PC-3 (cell line): Measurements from ENCODE around the gene TMEM140. TPM values are rescaled to one million over a fixed set of nuclear protein-coding genes. Genes with fewer than 3 reads are reported as not detected.
"Not testable (repeated sequence)": the region's sequence is repeated elsewhere in the genome, so short reads cannot be mapped to it uniquely, and the experiment has no call there.

ENCODE experiments used
- ATAC-seq: fragments of 200-7000 bp; cut with Tn5 transposase; 2 replicates; pipeline ENCODE4 v1.9.1; 2020; ENCODE audit warnings: mild to moderate bottlenecking, moderate library complexity
- BruUV-seq: library from RNA; stranded (reverse); fragments of 400-500 nt; replicated peaks from 2 replicates; lab custom pipeline; 2021; lab: Mats Ljungman, UMichigan
- CTCF ChIA-PET: fragments of 300-600 bp; sonication (Branson Sonifier 250); formaldehyde crosslinking; loops from one replicate; lab custom pipeline; 2022; ENCODE audit warnings: antibody characterized with exemption; lab: Charles Lee
- POLR2A ChIA-PET: fragments of 300-600 bp; sonication (Branson Sonifier 250); formaldehyde crosslinking; loops from one replicate; lab custom pipeline; 2022; ENCODE audit warnings: antibody characterized with exemption; ENCODE audit not compliant: unreplicated experiment; lab: Charles Lee
- DNase-seq: peaks from one replicate; pipeline ENCODE4 v3.0.0-alpha.2; 2015
- H2AFZ ChIP-seq: fragments of 300-600 bp; sonication (generic); 2 replicates; pipeline ENCODE4 v1.6.0; 2016; ENCODE audit warnings: antibody characterized with exemption, low read length
- H3F3A ChIP-seq: fragments of 300-600 bp; sonication (generic); one replicate; pipeline ENCODE4 v1.6.0; 2017; ENCODE audit warnings: antibody characterized with exemption, low read length, control low read depth, mild to moderate bottlenecking; ENCODE audit not compliant: unreplicated experiment
- H3K27ac ChIP-seq: fragments of 300-600 bp; sonication (generic); 2 replicates; pipeline ENCODE4 v1.5.1; 2016; ENCODE audit warnings: mild to moderate bottlenecking, low read length
- H3K27me3 ChIP-seq: fragments of 300-600 bp; sonication (generic); 2 replicates; pipeline ENCODE4 v1.6.1; 2016; ENCODE audit warnings: low read length, mixed read lengths
- H3K36me3 ChIP-seq: fragments of 300-600 bp; sonication (generic); 2 replicates; pipeline ENCODE4 v1.6.1; 2016; ENCODE audit warnings: low read depth, mixed run types, low read length, mixed read lengths
- H3K4me1 ChIP-seq: fragments of 300-600 bp; sonication (generic); 2 replicates; pipeline ENCODE4 v1.5.1; 2016; ENCODE audit warnings: low read length; ENCODE audit not compliant: insufficient read depth
- H3K4me2 ChIP-seq: fragments of 300-600 bp; sonication (generic); 2 replicates; pipeline ENCODE4 v1.6.0; 2016; ENCODE audit warnings: low read length
- H3K4me3 ChIP-seq: fragments of 300-600 bp; sonication (generic); 2 replicates; pipeline ENCODE4 v1.5.1; 2016; ENCODE audit warnings: mild to moderate bottlenecking, low read length, mixed read lengths
- H3K79me2 ChIP-seq: fragments of 300-600 bp; sonication (generic); 2 replicates; pipeline ENCODE4 v1.6.1; 2017; ENCODE audit warnings: low read length, mixed read lengths
- H3K9ac ChIP-seq: fragments of 300-600 bp; sonication (generic); 2 replicates; pipeline ENCODE4 v1.6.0; 2016; ENCODE audit warnings: mild to moderate bottlenecking, low read length
- H3K9me2 ChIP-seq: fragments of 300-600 bp; sonication (generic); replicated peaks from 2 replicates; pipeline ENCODE4 v1.6.1; 2016; ENCODE audit warnings: mixed run types, low read length, mixed read lengths
- H3K9me3 ChIP-seq: fragments of 300-600 bp; sonication (generic); 2 replicates; pipeline ENCODE4 v1.6.1; 2016; ENCODE audit warnings: low read length, mixed read lengths
- H4K20me1 ChIP-seq: fragments of 300-600 bp; sonication (generic); 2 replicates; pipeline ENCODE4 v1.6.1; 2016; ENCODE audit warnings: low read length, mixed read lengths
- EZH2 ChIP-seq: fragments of 300-600 bp; sonication (generic); IDR thresholded peaks from one replicate; pipeline ENCODE4 v1.6.1; 2017; ENCODE audit warnings: antibody characterized with exemption, mild to moderate bottlenecking, low read length; ENCODE audit not compliant: unreplicated experiment
- EZH2phosphoT487 ChIP-seq: fragments of 300-600 bp; sonication (generic); IDR thresholded peaks from 2 replicates; pipeline ENCODE4 v1.6.1; 2018; ENCODE audit warnings: mild to moderate bottlenecking, antibody characterized with exemption, low read length, borderline replicate concordance
- intact Hi-C: fragments of 100-400 bp; cut with micrococcal nuclease; formaldehyde crosslinking; loops from 2 replicates; pipeline ENCODE4 v1.9.0; 2023
- total RNA-seq: library from RNA; depleted of rRNA; stranded (reverse); fragments of >200 nt; gene quantifications from 2 replicates; pipeline ENCODE4 v1.2.3, GENCODE V29; 2014
- TF ChIP-seq, protein P1 (sequence below): fragments of 300-600 bp; sonication (generic); conservative IDR thresholded peaks from 2 replicates; pipeline ENCODE4 v1.5.1; 2017; ENCODE audit warnings: antibody characterized with exemption, low read depth, mild to moderate bottlenecking, low read length

TMEM140 gene
- total RNA-seq, 1 experiment from 2014 or later = not detected

DNA sequence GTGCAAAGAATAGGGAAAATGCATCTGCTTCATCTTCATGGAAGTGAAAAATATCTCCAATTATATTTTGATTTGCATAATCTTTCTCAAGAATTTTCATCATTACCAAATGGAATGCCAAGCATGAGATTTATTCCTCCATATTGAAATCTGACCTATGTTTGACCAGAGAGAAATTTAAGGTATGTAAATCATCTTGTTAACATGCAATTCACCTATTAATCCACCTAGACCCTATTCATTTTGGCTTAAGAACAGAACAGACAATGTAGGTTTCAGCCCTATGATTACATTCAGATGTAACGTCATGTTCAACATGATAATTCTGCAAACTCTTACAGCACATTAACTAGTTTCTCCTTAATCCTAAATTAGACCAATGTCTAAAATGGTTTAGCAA, 30.8 kb upstream of the TMEM140 start:
- H3K9me2 ChIP-seq = no peaks in the 10 kb centered on the region
- intact Hi-C loops = no loop called here
- H3K9ac ChIP-seq = no peak overlapping the region
- no peak overlapping the region for H3K4me2 ChIP-seq
- H3K9me3 ChIP-seq = no peaks in the 10 kb centered on the region
- ChIA-PET CTCF (no interaction called here), POLR2A (no interaction called here)
- no peaks in the 10 kb centered on the region for H3F3A ChIP-seq
- ATAC-seq (no peak), DNase-seq (no peak)
- H3K36me3 ChIP-seq = no peaks in the 10 kb centered on the region
- no peak overlapping the region for H2AFZ ChIP-seq
- no peaks in the 10 kb centered on the region for H3K27me3 ChIP-seq
- TF ChIP-seq EZH2 (no peak), EZH2phosphoT487 (no peak)
- TF ChIP-seq, protein P1, sequence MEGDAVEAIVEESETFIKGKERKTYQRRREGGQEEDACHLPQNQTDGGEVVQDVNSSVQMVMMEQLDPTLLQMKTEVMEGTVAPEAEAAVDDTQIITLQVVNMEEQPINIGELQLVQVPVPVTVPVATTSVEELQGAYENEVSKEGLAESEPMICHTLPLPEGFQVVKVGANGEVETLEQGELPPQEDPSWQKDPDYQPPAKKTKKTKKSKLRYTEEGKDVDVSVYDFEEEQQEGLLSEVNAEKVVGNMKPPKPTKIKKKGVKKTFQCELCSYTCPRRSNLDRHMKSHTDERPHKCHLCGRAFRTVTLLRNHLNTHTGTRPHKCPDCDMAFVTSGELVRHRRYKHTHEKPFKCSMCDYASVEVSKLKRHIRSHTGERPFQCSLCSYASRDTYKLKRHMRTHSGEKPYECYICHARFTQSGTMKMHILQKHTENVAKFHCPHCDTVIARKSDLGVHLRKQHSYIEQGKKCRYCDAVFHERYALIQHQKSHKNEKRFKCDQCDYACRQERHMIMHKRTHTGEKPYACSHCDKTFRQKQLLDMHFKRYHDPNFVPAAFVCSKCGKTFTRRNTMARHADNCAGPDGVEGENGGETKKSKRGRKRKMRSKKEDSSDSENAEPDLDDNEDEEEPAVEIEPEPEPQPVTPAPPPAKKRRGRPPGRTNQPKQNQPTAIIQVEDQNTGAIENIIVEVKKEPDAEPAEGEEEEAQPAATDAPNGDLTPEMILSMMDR = no peak
- no TSS peak for BruUV-seq
- no peaks in the 10 kb centered on the region for H4K20me1 ChIP-seq
- no peaks in the 10 kb centered on the region for H3K79me2 ChIP-seq
- H3K4me1 ChIP-seq = no peaks in the 10 kb centered on the region
- no peak overlapping the region for H3K4me3 ChIP-seq
- no peak overlapping the region for H3K27ac ChIP-seq

DNA sequence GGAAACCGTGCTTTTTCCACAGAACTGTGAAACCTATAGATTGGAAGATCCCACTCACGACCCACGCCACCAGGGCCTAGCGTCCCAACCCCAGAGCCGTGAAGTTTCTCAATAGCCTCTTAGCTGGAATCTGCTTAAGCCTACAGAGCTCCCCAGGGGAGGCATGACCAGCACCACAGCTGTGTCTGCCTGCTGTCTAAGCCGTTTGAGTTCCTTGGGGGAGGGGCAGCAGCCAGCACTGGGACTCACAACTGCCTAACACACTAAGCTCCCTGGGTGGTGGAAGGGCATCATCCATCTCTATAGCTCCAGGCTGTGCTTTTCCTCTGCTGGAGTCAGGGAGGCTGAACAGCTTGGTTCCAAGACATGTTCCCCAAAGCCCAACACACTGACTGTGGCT, 26.0 kb upstream of the TMEM140 start:
- Histone ChIP-seq H3K4me2 (no peak overlapping the region), H2AFZ (no peak overlapping the region), H3K27ac (no peak overlapping the region), H3K9me2 (no peaks in the 10 kb centered on the region), H3K4me3 (no peak overlapping the region), H3K36me3 (no peaks in the 10 kb centered on the region), H4K20me1 (no peaks in the 10 kb centered on the region), H3K9me3 (no peaks in the 10 kb centered on the region), H3K9ac (no peak overlapping the region), H3K4me1 (no peaks in the 10 kb centered on the region), H3K79me2 (no peaks in the 10 kb centered on the region), H3F3A (no peaks in the 10 kb centered on the region), H3K27me3 (peaks cover 5% of the 10 kb centered on the region)
- DNase-seq (no peak), ATAC-seq (no peak)
- ChIA-PET CTCF (no interaction called here), POLR2A (no interaction called here)
- no peak for TF ChIP-seq EZH2
- TF ChIP-seq, protein P1 = no peak
- no peak for TF ChIP-seq EZH2phosphoT487
- BruUV-seq = no TSS peak
- intact Hi-C loops = no loop called here

DNA sequence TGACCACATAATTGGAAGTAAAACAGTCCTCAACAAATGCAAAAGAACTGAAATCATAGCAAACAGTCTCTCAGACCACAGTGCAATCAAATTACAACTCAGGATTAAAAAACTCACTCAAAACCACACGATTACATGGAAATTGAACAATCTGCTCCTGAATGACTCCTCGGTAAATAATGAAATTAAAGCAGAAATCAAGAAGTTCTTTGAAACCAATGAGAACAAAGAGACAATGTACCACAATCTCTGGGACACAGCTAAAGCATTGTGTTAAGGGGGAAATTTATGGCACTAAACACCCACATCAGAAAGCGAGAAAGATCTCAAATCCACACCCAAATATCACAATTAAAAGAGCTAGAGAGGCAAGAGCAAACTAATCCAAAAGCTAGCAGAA, 23.2 kb upstream of the TMEM140 start:
- H3K4me2 ChIP-seq, H4K20me1 ChIP-seq, H2AFZ ChIP-seq, H3K4me3 ChIP-seq, BruUV-seq, CTCF ChIA-PET, H3K9ac ChIP-seq, DNase-seq, H3K9me3 ChIP-seq, H3F3A ChIP-seq, intact Hi-C loops, H3K27ac ChIP-seq, H3K4me1 ChIP-seq, POLR2A ChIA-PET, H3K79me2 ChIP-seq, H3K36me3 ChIP-seq, H3K9me2 ChIP-seq, H3K27me3 ChIP-seq, ATAC-seq: not testable (repeated sequence)
